ENCODE results near the gene HNF1A.
A peak's percentile ranks its signal among the peaks of the same experiment; 100 is the strongest.
"Not testable (repeated sequence)": the region's sequence is repeated elsewhere in the genome, so short reads cannot be mapped to it uniquely, and the experiment has no call there.

Gene HNF1A

DNA sequence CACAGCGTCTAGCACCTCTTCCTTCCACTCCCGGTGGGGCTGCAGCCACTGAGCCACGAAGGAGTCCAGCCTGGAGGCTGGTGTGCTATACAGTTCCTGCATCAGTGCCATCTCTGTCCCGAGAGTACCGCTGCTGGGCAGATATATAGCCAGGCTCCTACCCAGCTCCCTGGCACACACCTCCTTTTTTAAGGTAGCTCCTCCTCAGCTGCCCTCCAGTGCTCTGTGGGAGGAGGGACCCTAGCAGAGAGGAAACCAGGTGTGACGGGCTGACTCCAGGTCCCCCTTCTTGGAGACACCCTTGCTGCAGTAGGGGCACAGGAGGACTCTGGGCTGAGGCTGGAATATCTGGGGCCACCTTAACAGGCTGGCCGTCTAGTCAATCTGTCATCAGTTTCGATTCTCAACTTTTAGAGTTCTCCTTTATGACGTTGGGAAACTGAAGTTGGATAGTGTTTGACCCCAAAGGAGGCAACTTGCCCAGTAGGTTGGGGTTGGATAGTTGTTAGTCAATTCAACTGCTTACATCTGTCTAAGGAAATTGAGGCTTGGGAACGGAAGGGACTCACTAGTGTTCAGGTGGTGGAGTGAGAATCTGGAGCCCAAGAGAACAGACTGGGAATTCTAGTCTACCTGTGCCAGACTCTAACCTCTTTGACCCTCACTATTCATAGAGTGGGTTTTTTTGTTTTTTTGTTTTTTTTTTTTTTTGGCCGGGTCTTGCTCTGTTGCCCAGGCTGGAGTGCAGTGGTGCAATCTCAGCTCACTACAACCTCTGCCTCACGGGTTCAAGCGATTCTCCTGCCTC is 60.7 kb downstream of the HNF1A start, which contains the start of gene OASL:
Gene OASL (minus strand): TSS at position 386 of the 808 bp plus-strand sequence. CDS start 275 bp downstream, at position 111.
- peaks cover 34% of the 10 kb centered on the region for H3K4me1 ChIP-seq (ENCODE audit: control insufficient read depth, insufficient read depth, low read length)
- H3K9ac ChIP-seq (ENCODE audit: low read depth, low read length), result no peak within 1 kb of the TSS
- H3K36me3 ChIP-seq (ENCODE audit: insufficient read depth, low read length), result no peaks in the 10 kb centered on the region
- no peaks in the 10 kb centered on the region for H3K9me3 ChIP-seq (replicated peaks; ENCODE audit: low read length)
- H3K4me3 ChIP-seq (ENCODE audit: low read length), result peak within 1 kb of the TSS; percentile 61
- peaks cover 12% of the 10 kb centered on the region for H3K27me3 ChIP-seq (ENCODE audit: control insufficient read depth, insufficient read depth, low read length)
- H3K4me2 ChIP-seq (ENCODE audit: low read length), result peak within 1 kb of the TSS; percentile 79

DNA sequence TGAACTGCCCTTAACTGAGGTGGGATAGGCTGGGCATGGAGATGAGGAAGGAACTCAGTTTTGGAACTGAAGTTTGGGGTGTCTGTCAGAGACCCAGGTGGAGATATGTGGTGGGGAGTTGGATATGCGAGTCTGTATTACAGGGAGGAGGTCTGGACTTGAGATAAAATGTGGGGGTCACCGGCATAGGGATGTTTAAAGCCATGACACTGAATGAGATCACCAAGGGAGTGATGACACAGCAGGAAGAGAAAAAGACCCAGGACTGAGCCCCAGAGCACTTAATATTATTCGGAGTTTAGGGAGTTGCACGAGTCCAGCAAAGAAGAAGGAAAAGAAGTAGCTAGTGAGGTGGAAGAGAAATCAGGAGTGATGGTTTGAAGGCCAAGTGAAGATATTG is 64.7 kb downstream of the HNF1A start:
- H3K9ac ChIP-seq (ENCODE audit: low read depth, low read length), result no peak overlapping the region
- no peak overlapping the region for H3K4me2 ChIP-seq (ENCODE audit: low read length)
- peaks cover 18% of the 10 kb centered on the region for H3K27me3 ChIP-seq (ENCODE audit: control insufficient read depth, insufficient read depth, low read length)
- H3K4me1 ChIP-seq (ENCODE audit: control insufficient read depth, insufficient read depth, low read length), result peaks cover 9% of the 10 kb centered on the region
- H3K9me3 ChIP-seq (replicated peaks; ENCODE audit: low read length), result no peaks in the 10 kb centered on the region
- H3K4me3 ChIP-seq (ENCODE audit: low read length), result no peak overlapping the region
- H3K36me3 ChIP-seq (ENCODE audit: insufficient read depth, low read length), result no peaks in the 10 kb centered on the region

DNA sequence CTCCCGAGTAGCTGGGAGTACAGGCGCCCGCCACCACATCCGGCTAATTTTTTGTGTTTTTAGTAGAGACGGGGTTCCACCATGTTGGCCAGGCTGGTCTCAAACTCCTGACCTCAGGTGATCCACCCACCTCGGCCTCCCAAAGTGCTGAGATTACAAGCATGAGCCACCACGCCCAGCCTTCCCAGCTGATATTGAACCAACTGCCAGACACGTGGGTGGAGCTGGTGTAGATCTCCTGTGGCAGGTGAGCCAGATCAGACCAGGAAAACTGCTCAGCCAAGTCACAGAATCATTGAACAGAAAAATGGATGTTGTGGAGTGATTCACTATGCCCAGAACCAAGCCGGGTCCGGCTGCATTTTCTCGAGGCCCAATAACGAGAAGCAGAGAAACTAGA is 69.1 kb downstream of the HNF1A start:
- not testable (repeated sequence) for H3K4me2 ChIP-seq (ENCODE audit: low read length); H3K9ac ChIP-seq (ENCODE audit: low read depth, low read length); H3K4me1 ChIP-seq (ENCODE audit: control insufficient read depth, insufficient read depth, low read length); H3K4me3 ChIP-seq (ENCODE audit: low read length); H3K36me3 ChIP-seq (ENCODE audit: insufficient read depth, low read length); H3K9me3 ChIP-seq (replicated peaks; ENCODE audit: low read length)
- H3K27me3 ChIP-seq (ENCODE audit: control insufficient read depth, insufficient read depth, low read length), result peaks cover 30% of the 10 kb centered on the region

GRCh38 chr12:121048442-121048841 is 70.1 kb downstream of the HNF1A start:
- Histone ChIP-seq H3K4me3 (ENCODE audit: low read length) (no peak overlapping the region), H3K4me1 (ENCODE audit: control insufficient read depth, insufficient read depth, low read length) (no peaks in the 10 kb centered on the region), H3K4me2 (ENCODE audit: low read length) (no peak overlapping the region), H3K27me3 (ENCODE audit: control insufficient read depth, insufficient read depth, low read length) (peaks cover 25% of the 10 kb centered on the region), H3K36me3 (ENCODE audit: insufficient read depth, low read length) (no peaks in the 10 kb centered on the region), H3K9me3 (replicated peaks; ENCODE audit: low read length) (no peaks in the 10 kb centered on the region), H3K9ac (ENCODE audit: low read depth, low read length) (no peak overlapping the region)

- Histone ChIP-seq H3K9ac (ENCODE audit: low read depth, low read length) (no peak overlapping the region), H3K4me3 (ENCODE audit: low read length) (no peak overlapping the region), H3K36me3 (ENCODE audit: insufficient read depth, low read length) (no peaks in the 10 kb centered on the region), H3K9me3 (replicated peaks; ENCODE audit: low read length) (no peaks in the 10 kb centered on the region), H3K27me3 (ENCODE audit: control insufficient read depth, insufficient read depth, low read length) (peaks cover 18% of the 10 kb centered on the region), H3K4me1 (ENCODE audit: control insufficient read depth, insufficient read depth, low read length) (no peaks in the 10 kb centered on the region), H3K4me2 (ENCODE audit: low read length) (no peak overlapping the region)
Observed at GRCh38 chr12:121050725-121051124, 72.4 kb downstream of the HNF1A start.
